T follicular helper cell (primary cell): ENCODE results near the gene GALNT10.

Source experiments
- DNase-seq: peaks from one replicate; pipeline ENCODE4 v3.0.0-alpha.2; 2020; ENCODE audit warnings: low read depth

The GALNT10 gene

GRCh38 chr5:154236536-154237375, 46.2 kb downstream of the GALNT10 start:
- no peak for DNase-seq

DNA sequence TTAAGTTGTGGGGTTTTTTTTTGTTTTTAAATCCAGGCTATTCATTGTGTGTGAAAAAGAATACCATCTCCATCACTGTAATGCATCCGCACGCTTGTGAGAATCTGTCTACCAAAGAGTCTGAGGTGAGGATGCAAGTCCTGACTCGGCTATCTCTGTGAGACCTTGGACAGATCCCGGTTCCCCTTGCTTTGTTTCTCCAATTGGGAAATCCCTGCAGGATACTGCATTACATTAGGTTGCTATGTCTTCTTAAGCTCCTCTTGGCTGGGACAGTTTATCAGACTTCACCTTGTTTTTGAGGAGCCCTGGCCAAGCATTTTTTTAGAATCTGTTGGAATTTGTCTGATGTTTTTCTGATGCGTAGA, 46.8 kb downstream of the GALNT10 start:
- DNase-seq = no peak

DNA sequence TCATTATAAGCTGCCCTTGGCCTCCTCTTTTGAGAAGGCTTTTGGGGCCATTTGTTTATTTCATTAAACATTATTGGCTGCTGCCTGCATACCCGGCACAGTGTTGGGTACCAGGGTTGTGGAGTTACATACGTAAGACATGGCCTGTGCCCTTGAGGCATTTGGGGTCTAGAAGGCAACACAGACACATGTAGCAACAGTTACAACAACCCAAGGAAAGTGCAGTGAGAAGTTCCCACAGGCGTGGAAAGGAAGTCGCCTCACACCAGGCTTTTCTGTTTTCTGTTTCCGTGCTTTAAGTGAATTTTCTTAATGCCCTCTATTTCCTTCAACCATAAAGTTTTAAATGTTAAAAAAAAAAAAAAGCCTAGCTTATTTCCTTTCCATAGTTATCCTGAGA, 47.4 kb downstream of the GALNT10 start:
- DNase-seq = no peak

DNA sequence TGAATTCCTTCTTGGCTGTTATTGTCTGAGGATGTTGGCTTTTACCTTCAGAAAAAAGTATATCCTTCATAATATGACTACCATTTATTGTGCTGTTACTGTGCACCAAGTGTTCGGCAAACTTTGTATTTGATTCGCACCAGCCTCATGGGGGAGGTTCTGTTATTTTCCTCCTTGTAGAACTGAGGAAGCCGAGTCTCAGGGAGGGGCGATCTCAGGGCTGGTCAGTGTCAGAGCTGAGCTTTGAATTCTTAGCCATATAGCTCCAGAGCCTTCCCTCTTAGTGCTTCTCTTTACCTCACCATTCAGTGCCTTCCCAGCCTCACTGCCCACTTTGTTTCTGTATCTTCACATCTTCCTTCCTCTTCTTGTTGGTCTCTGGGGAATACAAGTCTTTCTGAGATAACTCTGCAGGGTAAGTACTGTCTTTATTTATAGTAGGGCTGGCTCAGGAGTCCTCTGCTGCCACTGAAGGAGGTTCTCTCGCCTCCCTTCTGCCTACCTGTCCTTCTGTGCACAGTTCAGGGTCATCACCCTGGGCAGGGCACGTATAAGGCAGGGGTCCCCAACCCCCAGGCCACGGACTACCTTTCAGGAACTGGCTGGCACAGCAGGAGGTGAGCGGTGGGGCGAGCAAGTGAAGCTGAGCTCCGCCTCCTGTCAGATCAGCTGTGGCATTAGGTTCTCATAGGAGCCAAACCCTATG, 48.4 kb downstream of the GALNT10 start:
- no peak for DNase-seq

- DNase-seq = no peak
These were observed 50.1 kb downstream of the GALNT10 start for GRCh38 chr5:154240595-154240994.

DNA sequence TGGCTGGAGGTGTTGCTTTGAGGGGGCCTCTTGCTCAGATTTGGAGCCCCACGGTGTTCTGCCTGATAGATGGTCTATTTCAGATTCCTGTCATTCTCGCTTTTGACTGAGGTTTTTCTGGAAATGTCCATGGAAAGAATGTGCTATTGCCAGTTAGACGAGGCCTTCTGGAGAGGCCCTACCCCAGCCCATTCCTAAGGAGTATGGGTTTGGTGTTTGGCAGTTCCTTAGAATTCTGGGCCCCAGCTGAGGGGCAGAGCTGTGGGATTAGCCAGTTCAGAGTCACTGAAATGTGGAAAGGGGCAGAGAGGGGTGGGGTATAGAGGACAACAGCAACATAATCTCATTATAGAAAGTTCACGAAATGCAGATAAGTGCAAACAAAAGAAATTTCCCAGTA, 50.5 kb downstream of the GALNT10 start:
- no peak for DNase-seq

- no peak for DNase-seq
These were observed 51.9 kb downstream of the GALNT10 start for GRCh38 chr5:154242442-154242841.

DNA sequence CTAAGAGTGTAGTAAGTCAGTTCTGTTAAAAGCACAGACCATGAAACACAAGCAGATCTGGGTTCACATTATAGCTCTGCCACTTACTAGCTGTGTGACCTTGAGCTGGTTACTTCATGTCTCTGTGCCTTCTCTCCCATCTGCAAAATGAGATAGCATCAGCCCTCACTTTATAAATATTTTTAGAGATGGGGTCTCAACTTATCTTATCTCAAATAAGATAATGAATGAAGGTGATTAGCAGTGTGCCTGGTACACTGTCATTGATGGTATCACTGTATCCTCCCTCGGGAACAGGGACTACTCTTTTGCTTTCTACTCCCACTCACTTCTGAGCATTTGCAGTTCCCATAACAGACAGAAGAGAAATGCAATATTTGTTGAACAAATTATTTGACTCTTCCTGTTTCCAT, 52.4 kb downstream of the GALNT10 start:
- DNase-seq = no peak

- no peak for DNase-seq
These were observed 53.2 kb downstream of the GALNT10 start for GRCh38 chr5:154243736-154244135.

- no peak for DNase-seq
These were observed 53.9 kb downstream of the GALNT10 start for GRCh38 chr5:154244476-154244875.

- DNase-seq = no peak
These were observed 58.2 kb downstream of the GALNT10 start for GRCh38 chr5:154248691-154249090.

GRCh38 chr5:154249826-154250225, 59.3 kb downstream of the GALNT10 start:
- DNase-seq = no peak

DNA sequence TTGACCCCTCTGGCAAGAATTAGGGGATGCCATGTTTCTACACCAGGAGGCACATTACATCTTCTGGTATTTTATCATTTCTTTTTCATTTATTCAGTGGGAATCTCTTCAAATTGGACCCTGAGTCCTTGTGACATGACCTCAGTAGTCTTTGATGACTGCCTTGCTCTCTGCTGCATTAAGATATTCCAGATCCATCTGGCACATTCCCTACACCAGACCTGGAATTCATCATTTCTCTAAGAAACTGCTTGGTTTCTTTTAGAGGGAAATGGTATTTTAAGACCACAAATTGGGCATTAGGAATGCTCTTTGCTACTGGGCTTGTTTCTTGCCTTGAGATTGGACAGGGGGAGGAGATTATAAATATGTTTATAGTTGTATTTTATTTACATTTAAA, 61.0 kb downstream of the GALNT10 start:
- DNase-seq = no peak

DNA sequence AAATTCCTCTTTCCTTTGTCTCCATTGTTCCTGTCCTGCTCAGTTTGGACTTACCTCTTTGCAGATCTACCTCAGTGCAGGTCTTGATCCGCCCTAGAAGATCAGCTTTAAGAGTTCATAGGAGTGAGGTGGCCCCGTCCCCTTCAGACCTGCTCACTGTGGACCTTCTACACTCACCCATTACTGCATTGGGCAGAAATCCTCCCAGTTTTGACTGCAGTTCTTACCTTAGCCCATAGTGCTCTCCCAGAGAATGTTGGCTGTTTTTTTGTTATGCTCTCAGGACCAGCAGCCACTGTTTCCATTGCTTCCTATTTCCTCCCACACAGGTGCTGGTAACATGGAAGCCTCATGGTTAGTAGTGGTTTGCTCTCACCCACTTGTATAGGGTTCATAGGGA, 63.3 kb downstream of the GALNT10 start:
- no peak for DNase-seq

GRCh38 chr5:154254896-154255295, 64.4 kb downstream of the GALNT10 start:
- DNase-seq = no peak

DNA sequence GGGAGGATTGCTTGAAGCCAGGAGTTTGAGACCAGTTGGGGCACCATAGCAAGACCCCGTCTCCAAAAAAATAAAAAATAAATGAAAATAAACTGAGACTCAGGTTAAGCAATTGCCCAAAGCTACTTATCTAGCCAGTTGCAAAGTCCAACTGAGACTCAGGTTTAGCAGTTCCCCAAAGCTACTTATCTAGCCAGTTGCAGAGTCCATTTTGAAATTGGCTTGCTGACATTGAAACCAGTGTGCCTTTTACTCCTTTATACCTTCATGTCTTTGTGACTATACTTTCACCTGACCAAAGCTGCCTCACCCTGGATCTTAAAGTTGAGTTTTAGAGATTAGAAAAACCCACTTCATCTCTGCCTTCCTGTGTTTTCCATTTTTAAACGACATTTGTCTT, 66.5 kb downstream of the GALNT10 start:
- no peak for DNase-seq

DNA sequence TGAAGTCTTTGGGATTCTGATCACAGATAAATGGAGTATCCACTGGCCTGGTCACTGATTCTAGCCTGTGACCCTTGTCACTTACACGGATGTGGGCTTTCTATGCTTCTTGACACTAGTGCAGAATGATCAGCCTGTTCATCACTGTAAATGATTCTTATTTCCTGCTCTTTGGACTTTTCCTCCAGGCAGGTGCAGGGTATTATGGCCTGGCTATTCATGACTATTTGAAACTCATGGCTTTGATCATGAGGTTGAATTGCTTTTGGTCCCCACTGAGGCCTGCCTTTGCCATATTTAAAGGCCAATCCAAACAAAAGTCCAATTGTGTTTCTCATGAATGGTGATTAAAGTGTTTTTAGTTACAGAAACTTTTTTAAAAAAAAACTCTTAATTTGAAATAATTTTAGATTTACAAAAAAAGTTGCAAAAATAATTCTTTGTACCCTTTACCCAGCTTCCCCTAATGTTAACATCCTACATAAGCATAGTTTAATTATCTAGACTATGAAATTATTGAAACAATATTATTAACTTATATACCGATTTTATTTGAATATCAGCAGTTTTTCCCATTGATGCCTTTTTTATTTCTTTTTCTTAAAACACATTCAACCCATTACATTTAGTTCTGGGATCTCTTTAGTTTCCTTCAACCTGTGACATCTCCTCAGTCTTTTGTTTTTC, 68.1 kb downstream of the GALNT10 start:
- DNase-seq = no peak

DNA sequence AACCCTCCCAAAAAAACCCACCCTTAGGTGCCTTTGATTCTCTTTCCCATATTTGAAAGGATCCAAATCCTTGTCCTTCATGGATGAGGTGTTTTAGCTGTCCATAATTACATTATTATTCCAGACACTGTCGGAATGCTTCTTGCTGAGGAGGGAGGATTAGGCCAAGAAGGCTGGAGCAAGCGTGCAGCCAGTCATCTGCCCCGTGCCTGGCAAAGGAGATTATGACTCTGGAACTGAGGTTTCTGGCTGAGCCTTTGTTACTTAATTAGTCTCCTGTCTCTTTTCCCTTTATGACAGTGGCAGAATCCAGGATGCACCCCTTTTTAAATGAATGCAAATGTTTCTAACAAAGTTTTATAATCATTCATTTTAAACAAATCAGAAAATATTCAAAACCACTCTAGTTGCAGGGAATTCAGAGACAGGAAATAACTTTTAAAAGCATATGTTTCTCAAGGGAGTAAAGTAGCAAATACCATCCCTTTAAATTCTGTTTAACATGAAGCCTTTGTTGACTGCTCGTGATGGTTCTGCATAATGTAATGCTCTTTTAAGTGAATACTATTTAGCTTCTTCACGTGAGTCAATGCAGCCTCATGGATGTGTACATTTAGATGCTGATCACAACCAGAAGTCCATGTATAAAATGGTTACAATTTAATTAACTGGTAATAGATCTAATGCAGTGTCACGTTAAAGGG, 69.8 kb downstream of the GALNT10 start:
- no peak for DNase-seq

- no peak for DNase-seq
These were observed 71.8 kb downstream of the GALNT10 start for GRCh38 chr5:154262342-154262741.

- no peak for DNase-seq
These were observed 74.1 kb downstream of the GALNT10 start for GRCh38 chr5:154264549-154265196.

- no peak for DNase-seq
These were observed 74.8 kb downstream of the GALNT10 start for GRCh38 chr5:154265197-154265773.
